NCI-H187 treated with DMSO at 0.1 percent for 48 hours (cell line): ENCODE results near the gene LGALS8.
A peak's percentile ranks its signal among the peaks of the same experiment; 100 is the strongest.

Experiments
- DNase-seq: peaks from one replicate; lab custom pipeline; 2025; lab: John Stamatoyannopoulos, UW

LGALS8 gene

DNA sequence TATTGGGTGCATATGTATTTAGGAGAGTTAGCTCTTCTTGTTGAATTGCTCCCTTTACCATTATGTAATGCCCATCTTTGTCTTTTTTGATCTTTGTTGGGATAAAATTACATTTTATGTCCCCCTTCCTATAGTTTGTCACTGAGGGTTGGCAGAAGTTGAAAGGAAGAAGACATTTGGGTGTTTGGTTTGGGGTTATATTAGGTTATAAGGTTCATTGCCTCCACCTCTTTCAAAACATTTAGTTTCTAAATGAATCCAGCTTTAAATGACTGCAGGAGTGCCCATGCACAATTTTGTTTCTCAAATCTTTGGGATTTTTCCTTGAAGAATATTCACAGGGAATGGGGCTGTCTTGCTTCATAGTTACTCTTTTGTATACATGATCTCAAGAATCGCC is 14.6 kb upstream of the LGALS8 start:
- no peak for DNase-seq

DNA sequence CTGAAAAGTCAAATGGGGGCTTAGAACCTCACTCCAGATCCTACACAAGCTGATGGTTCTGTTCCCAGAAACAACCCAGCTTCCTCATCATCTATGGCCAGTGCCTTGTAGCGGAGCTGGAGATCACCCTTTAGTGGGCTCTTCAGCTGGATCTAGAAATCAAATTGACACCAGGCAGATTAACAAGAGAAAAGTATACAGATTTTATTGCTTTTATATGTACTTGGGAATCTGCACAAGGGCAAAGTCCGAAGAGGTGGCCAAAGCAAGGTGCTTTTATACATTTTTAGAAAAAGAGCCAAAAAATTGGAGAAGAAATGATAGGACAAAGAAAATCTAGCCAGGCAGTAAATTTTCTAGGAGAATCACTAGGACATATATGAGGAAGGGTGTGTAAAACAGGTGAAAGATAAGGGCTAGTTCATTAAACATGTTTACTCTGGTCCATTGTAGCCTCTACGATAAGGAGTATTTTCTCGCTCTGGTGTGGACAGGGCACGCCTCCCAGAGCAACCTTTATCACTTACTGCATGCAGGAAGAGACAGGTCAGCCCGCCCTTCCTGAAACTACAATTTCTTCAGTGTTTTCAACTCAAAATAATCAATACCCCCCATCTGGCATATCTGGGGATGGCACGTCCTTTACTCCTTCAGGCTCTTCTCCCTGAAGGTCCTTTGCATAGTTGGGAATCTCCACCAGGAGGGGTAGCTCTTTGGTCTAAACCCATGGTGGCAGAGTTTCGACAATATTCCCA is 14.0 kb upstream of the LGALS8 start:
- no peak for DNase-seq

DNA sequence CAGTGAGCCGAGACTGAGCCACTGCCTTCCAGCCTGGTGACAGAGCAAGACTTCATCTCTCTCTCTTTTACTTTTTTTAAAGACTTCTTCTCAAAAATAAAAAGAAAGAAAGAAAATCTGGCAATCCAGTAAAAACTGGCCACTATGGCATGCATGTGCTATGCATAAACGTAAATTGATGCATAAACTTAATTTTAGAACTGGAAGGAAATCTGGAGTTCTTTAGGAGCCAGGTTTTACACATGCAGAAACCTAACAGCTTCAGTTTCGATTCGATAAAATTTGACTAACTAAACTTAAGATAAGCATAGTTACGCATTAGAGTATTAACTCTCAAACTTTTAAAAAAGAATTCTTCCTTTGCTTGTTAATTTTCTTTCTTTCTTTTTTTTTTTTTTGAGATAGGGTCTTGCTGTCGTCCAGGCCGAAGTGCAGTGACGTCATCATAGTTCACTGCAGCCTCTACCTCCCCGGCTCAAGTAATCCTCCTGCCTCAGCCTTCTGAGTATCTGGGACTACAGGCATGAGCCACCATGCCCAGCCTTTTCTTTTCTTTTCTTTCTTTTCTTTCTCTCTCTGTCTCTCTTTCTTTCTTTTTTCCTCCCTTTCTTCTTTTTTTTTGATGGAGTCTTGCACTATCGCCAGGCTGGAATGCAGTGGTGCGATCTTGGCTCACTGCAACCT is 11.9 kb upstream of the LGALS8 start:
- DNase-seq, result no peak

DNA sequence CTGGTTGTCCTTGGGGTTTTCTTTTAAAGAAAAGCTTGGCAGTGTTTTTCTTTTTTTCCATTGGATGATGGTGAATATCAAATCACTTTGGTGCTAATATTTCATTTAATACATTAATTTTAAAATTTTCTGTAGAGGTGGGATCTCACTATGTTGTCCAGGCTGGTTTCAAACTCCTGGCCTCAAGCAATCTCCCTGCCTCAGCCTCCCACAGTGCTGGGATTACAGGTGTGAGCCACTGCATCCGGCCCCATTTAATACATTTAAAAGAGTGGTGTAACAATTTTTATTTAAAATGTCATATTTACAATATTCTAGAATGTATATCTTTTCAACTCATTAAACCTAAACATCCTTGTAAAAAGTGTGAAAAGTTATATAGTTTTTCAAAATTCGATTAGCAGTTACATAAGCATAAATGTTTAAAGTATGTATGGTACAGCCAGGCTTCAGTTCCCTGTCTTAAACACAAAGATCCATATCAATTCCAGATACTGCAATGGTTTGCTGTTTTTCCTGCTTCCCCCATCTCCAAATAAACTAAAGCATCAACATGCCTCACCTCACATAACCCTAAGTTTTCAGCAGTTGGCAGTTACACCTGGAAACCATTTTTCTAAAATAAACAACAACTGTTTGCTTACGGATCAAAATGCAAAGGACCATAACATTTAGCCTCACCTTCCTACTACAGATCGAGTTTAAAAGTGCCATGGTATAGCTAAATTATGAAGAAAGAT is 8.9 kb upstream of the LGALS8 start:
- no peak for DNase-seq

DNA sequence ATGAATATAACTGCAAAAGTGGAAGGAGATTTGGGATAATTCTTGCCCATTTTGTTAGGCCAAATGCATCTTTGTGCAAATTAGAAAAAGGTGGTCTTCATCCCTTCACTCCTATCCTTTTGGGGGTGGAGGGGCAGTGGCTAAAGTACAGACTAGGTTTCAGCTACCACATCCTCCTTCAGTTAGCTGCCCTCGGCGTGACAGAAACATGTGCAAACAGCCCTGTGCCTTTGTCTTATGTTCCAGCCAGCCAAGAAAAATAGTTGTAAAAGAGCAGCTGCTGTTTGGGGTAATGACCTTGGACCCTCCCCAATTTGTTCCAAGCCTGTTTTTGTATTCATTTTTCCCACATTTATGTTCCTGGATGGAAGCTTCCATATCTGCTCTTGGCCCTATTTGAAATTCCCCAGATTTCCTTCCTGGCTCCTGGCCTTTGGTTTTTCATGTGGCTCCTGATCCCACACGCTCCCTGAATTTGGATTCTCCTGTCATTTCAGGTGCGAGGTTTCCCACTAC is 8.3 kb upstream of the LGALS8 start:
- no peak for DNase-seq

DNA sequence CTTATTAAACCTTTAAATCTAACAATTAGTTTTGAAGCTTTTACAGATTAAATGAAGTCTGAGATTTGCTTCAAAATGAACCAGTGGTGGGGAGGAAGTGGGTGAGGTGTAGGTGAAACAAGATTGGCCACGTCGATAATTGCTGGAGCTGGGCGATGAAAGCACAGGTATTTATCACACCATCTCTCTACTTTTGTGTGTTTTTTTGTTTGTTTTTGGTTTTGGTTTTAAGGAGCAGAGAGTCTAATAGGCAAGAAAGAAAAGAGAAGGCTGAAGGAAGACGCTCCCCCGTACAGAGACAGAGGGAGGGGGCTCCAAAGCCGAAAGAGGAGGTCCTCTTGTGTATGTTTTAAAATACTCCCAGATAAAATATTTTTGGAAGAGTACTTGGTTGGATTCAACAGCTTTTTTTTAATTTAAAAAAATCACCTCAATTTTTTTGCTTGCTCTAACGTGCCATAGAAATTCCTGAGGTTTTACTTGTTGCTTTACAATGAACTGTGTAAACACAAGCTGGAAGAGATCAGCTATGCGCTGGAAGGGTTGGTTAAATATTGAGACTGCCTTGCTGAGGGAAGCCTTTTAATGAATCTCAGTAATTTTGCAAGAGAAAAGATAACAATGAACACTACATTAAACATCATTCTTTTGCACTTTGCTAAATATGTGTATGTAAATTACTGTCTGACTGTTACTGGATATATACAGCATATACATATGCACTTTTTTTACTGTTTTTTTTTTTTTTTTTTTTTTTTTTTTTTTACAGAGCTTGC is 6.7 kb upstream of the LGALS8 start:
- DNase-seq, result no peak

DNA sequence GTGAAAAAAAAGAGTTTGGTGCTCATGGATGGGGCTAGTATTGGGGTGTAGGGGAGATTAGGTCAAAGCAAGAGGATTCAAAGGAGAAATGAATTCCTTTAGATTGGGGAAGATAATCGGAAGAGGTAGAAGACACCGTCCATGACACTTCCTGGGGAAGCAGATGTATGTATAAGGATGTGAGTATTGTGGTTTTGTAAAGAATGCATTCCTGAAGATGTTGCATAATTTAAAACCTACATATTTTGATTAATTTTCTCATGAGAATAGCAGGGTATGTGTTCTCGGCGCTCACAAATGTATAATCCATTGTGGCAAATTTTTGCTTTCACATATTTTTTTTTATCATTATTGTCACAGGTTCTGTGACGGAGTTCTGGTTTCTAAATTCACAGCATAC is 5.5 kb upstream of the LGALS8 start:
- DNase-seq, result no peak

DNA sequence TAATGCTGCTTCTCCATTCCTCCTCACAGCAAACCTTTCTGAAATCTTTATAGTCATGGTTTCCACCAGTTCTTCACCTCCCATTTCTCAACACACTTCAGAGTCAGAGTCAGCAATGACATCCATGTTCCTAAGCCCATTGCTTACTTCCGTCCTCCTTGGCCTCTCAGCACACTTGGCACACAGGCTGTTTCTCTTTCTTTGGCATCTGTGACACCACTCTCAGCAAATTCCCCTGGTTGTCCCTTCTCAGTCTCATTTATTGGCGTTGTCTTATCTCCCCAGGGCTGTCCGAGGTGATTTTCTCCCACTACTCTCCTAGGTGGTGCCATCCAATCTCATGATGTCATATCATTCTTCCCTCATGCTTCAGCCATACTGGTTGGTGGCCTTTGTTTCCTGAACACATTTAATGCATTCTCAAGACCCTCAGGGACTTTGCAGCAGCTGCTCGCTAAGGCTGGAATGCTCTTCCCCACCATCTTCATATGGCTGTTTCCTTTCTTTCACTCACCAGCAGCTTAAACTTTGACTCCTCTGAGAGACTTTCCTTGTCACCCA is 3.3 kb upstream of the LGALS8 start:
- no peak for DNase-seq

DNA sequence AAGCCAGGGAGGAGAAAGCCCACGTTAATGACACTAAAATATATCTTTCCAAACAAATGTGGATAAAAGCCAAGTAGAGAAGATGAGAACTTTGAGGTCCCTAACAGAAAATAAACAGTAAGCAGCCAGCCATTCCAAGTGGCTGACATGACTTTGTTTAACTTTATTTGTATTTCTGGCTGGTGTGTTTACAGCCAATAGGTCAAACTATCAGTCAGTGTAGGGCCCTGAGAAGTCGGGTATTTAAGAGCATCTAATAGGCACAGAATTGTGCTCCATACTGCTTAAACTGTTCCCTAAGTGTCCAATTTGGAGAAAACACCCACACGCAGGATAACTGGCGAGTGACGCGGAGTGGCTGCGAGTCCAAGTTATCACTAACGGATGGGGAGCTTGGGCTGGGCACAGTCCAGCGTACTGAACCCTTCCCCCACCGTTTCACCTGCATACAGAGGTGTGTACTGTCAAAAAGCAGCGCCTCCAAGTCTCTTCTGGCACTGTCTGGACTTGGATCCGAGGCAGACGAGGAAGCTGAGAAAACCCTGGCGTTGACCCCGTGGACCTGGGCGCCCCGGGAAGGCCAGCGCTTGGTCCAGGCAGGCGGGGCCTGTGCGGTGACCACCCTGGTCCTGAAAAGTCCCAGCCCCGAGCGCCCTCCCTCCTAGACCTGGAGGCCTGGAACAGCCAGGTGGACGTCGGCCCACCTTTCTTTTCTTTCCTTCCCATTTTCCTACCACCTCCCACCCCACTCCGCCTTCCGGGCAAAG is 662 bp upstream of the LGALS8 start:
- no peak for DNase-seq

DNA sequence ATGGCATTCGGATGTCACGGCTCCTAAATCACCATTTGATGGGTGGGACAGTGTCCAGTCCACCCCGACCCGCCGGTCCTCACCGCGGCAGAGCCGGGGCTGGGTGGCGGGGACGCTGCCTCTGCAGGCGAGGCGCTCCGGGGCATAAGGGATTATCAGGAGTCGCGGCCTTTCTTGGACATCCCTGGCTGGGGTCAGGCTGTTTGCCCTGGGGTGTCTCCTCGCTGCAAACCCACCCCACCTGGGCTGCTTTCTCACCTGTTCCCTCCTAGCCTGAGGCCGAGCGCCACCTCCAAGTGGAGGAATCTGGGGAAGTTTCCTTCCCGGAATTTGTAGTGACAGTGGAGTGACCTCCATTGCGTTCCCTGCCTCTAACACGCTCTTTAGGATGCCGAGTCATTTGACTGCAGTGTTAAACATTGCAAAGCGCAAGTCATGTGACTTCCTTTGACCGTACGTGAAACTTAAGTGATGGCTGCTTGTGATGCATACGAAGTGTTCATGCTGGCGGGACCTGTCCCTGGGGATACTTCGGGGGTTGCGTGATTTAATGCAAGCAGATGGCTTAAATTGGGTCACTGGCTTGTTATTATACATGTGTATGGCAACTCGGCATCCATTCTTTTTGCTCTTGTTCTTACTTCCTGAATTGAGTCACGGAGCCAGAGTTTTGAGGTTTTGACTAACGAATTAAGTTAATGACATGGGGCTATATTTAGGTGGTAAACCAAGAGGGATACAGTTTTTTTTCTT is 536 bp downstream of the LGALS8 start:
- DNase-seq, result peak; percentile 14

DNA sequence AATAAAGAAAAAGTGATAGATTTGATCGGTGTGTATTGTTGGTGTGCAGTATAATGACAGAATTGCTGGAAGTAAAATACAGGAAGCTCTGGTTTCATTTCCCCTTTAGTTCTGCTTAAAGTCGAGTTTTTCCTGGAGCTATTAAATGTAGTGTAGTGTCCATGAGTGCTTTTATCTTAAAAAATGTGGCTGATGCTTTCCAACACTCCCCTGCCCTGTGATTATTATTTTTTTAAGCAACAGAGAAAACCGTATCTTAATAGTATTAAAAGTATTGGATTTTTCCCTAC is 1.1 kb downstream of the LGALS8 start:
- DNase-seq, result no peak

DNA sequence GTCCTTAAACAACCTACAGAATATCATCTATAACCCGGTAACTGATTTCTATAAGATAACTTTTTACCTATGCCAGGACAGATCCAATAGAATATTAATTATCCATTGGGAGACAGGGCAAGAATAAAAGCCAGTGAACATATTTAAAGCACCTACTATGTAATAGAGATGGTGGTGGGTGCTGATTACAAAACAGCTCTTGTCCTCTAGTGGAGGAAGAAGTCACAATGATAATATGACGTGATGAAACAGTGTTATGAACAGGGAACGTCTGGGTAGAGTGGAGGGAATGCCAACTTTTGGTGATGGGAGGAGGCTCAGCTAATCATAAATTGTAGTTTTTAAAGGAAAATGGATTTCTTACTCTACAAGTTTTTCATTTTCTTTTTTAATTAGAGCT is 2.3 kb downstream of the LGALS8 start:
- DNase-seq, result no peak

DNA sequence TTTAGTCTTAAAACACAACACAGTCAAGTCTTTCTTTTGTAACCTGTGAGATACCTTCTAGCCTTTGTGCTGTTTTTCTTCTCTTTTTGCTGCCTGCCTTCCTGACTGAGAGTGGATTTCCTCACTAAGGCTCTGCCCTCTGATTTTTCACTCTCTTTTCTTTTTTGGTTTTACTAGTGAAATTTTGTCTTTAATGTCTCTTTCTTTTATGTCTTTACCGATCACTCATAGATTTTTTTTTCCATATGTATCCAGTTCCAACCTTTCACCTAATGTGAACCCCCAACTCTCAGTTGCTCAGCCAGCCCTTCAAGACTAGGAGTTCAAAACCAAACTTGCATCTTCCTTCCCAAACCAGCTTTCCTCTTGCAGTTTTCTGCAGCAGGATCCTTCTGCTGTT is 6.5 kb downstream of the LGALS8 start:
- DNase-seq, result no peak

DNA sequence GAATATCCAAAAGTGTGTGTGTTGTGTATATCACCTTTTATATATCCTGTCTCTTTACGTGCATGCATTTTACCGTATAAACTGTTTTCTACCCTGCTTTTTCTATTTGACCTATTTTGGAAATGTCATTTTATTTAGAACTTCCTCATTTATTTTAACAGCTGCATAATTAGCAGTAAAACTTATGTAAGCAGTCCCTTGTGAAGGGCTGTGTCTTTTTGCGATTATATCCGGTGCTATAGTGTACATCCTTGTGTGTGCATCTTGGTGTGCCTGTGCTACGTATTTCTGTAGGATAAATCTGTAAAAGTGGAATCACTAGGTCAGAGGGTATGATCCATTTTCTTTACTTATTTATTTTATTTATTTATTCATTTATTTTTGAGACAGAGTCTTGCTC is 7.2 kb downstream of the LGALS8 start:
- DNase-seq, result no peak

DNA sequence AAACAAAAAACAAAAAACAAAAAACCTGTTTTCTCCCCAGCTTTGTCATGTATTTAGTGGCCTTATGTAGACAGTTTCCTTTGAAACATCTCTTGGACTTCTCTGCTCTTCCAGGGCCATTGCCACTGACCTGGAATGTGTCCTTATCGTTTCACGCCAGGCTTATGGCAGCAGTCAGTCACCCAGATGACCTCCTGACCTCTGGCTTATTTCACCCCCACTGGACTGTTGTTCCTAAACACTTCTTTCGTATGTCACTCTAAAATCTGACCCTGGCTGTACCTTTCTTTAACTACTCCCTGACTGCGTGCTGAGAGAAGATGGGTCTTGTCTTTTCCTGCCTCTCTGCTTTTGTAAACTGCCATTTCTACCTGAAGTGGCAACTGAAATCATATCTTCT is 9.1 kb downstream of the LGALS8 start:
- no peak for DNase-seq

DNA sequence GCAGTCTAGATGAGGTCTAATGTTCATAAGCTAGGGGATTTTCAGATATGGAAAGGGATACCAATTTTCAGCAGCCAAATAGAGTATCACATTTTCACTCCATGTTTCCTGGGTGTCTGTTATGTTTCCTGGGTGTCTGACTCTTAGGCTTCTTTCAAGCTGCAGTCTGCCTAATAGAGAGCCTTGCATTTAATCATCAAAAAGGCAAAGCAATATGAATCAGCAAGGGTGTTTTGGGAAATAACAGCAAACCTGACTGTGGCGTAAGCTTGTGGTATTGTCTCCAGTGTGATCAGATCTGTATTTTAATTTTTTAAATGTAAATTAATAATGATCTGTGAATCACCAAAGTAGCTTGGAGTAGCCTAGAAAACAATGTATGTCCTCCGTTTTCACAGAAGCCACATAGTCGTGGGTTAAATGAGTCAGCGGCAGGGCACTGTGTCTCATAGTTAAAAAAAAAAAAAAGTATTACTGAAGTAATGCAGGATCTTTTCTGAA is 10.4 kb downstream of the LGALS8 start:
- no peak for DNase-seq

DNA sequence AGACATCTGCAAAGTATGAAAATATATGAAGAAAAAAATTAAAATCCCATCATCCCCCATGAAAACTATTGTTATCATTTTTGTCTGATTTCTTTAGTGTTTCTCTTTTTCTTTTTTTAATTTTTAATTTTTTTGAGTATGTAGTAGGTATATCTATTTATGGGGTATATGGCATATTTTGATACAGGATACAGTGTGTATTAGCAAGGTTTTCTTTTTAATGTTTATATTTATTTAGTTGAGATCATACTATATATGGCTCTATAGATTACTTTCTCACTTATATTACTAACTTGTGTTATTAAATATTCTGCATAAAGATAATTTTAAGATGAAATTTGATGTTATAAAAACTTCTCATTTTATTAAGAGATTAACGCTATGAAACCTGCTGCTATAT is 11.4 kb downstream of the LGALS8 start:
- no peak for DNase-seq

DNA sequence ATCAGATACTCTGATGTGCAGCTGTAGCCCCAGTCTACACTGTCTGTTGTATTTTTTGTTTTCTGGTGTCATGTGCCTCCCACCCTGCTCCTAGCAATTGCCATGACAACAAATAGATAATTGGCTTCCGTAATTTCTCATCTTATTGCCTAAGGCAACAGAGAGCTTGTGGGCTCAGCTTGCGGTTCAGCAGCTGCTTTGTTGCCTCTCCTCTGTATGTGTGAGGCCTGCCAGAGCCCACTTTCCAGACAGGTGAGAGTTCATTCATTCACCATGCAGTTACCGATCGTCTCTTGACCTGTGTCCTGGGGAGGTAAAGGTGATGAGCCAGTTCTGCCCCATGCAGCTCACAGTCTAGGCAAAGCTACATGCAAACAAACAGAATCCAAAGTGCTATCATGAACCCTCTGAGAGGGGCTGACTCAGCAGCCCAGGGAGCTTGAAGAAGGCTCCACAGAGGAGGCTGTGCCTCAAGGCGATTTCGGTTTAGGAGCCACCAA is 11.9 kb downstream of the LGALS8 start:
- DNase-seq, result no peak

DNA sequence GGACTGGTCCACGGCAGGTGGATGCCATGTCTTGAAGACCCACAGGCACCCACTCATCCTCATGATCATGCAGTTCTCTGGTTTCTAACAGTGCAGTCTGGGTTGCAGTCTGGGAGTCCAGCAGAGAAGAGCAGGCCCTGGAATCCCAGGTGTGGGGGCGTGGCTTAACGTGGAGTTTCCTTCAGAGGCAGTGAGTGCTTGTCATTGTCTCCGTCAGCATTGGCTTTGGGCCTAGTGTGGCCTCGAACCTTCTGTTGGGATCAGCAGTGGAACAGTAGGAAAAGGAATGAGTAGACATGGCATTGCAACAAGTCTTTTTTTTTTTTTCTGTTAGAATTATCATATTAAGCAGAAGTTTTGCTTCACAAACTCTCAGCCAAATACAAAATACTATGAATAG is 12.8 kb downstream of the LGALS8 start:
- DNase-seq, result no peak

DNA sequence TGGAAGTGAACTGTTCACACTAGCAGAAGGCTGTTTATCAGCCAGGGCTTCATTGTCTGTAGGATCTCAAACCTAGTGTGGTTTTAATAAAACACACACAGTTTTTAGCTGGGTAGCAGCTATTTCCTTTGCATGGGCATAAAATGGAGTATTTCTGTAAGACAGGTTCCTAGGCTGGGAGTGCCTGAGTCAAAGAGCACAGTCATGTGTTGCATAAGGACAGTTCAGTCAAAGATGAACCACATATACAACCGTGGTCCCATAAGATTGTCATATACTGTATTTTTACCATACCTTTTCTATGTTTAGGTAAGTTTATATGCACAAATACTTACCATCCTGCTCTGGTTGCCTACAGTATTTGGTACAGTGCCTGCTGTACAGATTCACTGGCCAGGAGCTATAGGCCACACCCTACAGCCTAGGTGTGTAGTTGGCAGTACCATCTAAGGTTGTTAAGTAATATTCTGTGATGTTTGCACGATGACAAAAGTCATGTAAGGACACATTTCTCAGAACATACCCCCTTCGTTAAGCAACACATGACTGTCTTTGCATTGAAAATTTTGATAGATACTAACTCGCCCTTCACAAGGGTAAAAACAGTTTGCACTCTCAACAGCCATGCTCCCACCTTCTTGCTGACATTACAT is 17.2 kb downstream of the LGALS8 start:
- DNase-seq, result no peak
